Measurements from ENCODE around the gene NXN.

- TF ChIP-seq, protein P1, sequence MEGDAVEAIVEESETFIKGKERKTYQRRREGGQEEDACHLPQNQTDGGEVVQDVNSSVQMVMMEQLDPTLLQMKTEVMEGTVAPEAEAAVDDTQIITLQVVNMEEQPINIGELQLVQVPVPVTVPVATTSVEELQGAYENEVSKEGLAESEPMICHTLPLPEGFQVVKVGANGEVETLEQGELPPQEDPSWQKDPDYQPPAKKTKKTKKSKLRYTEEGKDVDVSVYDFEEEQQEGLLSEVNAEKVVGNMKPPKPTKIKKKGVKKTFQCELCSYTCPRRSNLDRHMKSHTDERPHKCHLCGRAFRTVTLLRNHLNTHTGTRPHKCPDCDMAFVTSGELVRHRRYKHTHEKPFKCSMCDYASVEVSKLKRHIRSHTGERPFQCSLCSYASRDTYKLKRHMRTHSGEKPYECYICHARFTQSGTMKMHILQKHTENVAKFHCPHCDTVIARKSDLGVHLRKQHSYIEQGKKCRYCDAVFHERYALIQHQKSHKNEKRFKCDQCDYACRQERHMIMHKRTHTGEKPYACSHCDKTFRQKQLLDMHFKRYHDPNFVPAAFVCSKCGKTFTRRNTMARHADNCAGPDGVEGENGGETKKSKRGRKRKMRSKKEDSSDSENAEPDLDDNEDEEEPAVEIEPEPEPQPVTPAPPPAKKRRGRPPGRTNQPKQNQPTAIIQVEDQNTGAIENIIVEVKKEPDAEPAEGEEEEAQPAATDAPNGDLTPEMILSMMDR (IDR thresholded peaks at IDR 0.05), result no peak
- TF ChIP-seq ZFX (IDR thresholded peaks at IDR 0.05; ENCODE audit: borderline replicate concordance), result no peak
These were observed 23.4 kb upstream of the NXN start for GRCh38 chr17:1002771-1003555.
